Measurements from ENCODE around the gene RGS21.

DNA sequence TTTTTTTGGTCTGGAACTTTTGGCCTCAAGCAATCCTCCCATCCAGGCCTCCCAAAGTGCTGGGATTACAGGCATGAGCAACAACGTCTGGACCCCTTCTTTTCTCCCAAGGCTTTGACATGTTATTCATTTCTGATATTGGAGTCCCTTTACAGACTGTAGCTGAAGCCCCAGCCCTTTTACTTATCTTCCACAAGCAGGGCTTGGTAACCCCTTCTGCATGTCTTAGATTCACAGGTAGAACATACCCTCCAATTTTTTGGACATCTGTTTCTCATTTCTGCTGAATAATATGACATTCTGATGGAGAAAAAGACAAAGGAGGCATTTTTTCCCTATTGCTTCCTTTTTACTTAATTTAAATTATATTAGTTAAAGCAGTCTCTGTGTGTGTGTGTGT lies 39.2 kb upstream of the RGS21 start:
- TF ChIP-seq POLR2AphosphoS5 (IDR thresholded peaks at IDR 0.05; ENCODE audit: low read depth, low read length) (no peak), POLR2A (IDR thresholded peaks at IDR 0.05; ENCODE audit: low read depth, low read length) (no peak), TAF1 (IDR thresholded peaks at IDR 0.05; ENCODE audit: borderline replicate concordance, low read depth, low read length) (no peak)
